ENCODE results near the gene CNTFR. TPM values are rescaled to one million over a fixed set of nuclear protein-coding genes. Genes with fewer than 3 reads are reported as not detected.

Gene CNTFR
- total RNA-seq, 2 donors from 2014 or later, result 8.7 to 13.7 TPM

DNA sequence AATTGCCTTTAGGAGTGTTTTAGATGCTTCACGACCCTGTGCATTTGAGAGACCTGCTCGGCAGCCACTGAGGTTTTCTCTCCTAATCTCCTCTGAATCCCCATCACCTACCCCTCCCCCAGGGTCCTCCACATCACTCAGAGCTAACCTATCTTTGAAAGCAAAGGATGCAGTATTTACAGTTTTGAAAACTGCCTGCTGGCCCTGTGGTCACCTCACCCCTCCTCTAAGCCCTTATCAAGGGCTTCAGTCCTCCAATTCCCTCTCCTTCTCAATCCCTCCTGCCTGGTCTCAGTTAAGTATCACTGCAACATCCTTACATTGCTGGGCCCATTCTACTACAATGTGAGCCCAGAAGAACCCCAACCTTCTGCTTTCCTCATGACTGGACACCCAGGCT lies 17.8 kb upstream of the CNTFR start:
- Histone ChIP-seq H3K27ac (no peak overlapping the region), H3K36me3 (no peaks in the 10 kb centered on the region), H3K4me3 (no peak overlapping the region), H3K27me3 (replicated peaks; ENCODE audit: insufficient read depth) (no peaks in the 10 kb centered on the region), H3K4me1 (ENCODE audit: control insufficient read depth in 1 of 2, low read depth in 2 of 2) (peaks cover 0 to 19% of the 10 kb centered on the region in 2 donors), H3K9me3 (no peaks in the 10 kb centered on the region)
- TF ChIP-seq, protein P1, sequence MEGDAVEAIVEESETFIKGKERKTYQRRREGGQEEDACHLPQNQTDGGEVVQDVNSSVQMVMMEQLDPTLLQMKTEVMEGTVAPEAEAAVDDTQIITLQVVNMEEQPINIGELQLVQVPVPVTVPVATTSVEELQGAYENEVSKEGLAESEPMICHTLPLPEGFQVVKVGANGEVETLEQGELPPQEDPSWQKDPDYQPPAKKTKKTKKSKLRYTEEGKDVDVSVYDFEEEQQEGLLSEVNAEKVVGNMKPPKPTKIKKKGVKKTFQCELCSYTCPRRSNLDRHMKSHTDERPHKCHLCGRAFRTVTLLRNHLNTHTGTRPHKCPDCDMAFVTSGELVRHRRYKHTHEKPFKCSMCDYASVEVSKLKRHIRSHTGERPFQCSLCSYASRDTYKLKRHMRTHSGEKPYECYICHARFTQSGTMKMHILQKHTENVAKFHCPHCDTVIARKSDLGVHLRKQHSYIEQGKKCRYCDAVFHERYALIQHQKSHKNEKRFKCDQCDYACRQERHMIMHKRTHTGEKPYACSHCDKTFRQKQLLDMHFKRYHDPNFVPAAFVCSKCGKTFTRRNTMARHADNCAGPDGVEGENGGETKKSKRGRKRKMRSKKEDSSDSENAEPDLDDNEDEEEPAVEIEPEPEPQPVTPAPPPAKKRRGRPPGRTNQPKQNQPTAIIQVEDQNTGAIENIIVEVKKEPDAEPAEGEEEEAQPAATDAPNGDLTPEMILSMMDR (IDR thresholded peaks at IDR 0.05), result no peak
- no peak for ATAC-seq (ENCODE audit: insufficient number of reproducible peaks, low FRiP score, low read depth)
- no peak for DNase-seq (ENCODE audit: low spot score)

GRCh38 chr9:34606905-34607304 lies 17.4 kb upstream of the CNTFR start:
- ATAC-seq (ENCODE audit: insufficient number of reproducible peaks, low FRiP score, low read depth), result no peak
- DNase-seq (ENCODE audit: low spot score), result no peak
- Histone ChIP-seq H3K27me3 (replicated peaks; ENCODE audit: insufficient read depth) (no peaks in the 10 kb centered on the region), H3K9me3 (no peaks in the 10 kb centered on the region), H3K4me3 (no peak overlapping the region), H3K36me3 (no peaks in the 10 kb centered on the region), H3K27ac (no peak overlapping the region), H3K4me1 (ENCODE audit: control insufficient read depth in 1 of 2, low read depth in 2 of 2) (peaks cover 0 to 15% of the 10 kb centered on the region in 2 donors)
- TF ChIP-seq, protein P1 (IDR thresholded peaks at IDR 0.05), result no peak

GRCh38 chr9:34606190-34606589 lies 16.7 kb upstream of the CNTFR start:
- TF ChIP-seq, protein P1 (IDR thresholded peaks at IDR 0.05), result no peak
- no peak for ATAC-seq (ENCODE audit: insufficient number of reproducible peaks, low FRiP score, low read depth)

DNA sequence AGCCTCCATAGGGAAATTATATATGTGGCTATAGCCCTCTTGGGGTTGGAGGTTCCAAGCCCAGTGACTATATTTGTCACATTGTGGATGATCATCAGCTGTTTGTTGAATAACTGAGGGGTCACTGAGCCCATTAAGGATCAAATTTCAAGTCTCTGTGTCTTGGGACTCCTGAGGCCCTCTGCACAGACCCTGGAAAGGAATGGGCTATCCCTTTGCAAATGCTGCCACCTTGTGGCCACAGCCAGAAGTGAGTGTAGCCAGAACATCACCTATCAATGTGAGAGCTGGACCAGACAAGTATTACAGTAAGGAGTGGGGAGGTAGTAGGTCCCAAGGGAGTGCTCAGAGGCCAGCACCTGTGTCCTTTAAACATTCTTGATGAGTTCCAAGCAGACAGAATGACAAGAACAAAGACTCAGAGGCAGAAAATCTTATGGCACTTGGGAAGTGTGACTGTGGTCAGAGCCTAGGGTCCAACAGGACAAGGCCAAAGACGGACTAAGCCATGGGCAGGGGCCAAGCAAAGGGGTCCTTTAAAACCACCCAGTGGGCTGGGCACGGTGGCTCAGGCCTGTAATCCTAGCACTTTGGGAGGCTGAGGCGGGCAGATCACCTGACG lies 14.2 kb upstream of the CNTFR start:
- no peaks in the 10 kb centered on the region for H3K27me3 ChIP-seq (replicated peaks; ENCODE audit: insufficient read depth)
- H3K9me3 ChIP-seq, result no peaks in the 10 kb centered on the region
- H3K36me3 ChIP-seq, result no peaks in the 10 kb centered on the region
- no peak overlapping the region for H3K27ac ChIP-seq
- DNase-seq (ENCODE audit: low spot score) (peak; percentile 49), ATAC-seq (ENCODE audit: insufficient number of reproducible peaks, low FRiP score, low read depth) (peak; percentile 81)
- TF ChIP-seq, protein P1 (IDR thresholded peaks at IDR 0.05), result peak; percentile 91
- no peaks in the 10 kb centered on the region for H3K4me1 ChIP-seq (ENCODE audit: control insufficient read depth in 1 of 2, low read depth in 2 of 2)
- no peak overlapping the region for H3K4me3 ChIP-seq

More at GRCh38 chr9:34606190-34606589, 16.7 kb upstream of the CNTFR start:
- Histone ChIP-seq H3K36me3 (no peaks in the 10 kb centered on the region), H3K4me1 (ENCODE audit: control insufficient read depth in 1 of 2, low read depth in 2 of 2) (peaks cover 0 to 9% of the 10 kb centered on the region in 2 donors), H3K27ac (no peak overlapping the region), H3K4me3 (no peak overlapping the region), H3K27me3 (replicated peaks; ENCODE audit: insufficient read depth) (no peaks in the 10 kb centered on the region), H3K9me3 (no peaks in the 10 kb centered on the region)
- no peak for DNase-seq (ENCODE audit: low spot score)

- no peak for ATAC-seq (ENCODE audit: insufficient number of reproducible peaks, low FRiP score, low read depth)
- no peak overlapping the region for H3K4me3 ChIP-seq
- no peak overlapping the region for H3K27ac ChIP-seq
- H3K36me3 ChIP-seq, result no peaks in the 10 kb centered on the region
- TF ChIP-seq, protein P1 (IDR thresholded peaks at IDR 0.05), result no peak
- no peaks in the 10 kb centered on the region for H3K4me1 ChIP-seq (ENCODE audit: control insufficient read depth in 1 of 2, low read depth in 2 of 2)
- no peak for DNase-seq (ENCODE audit: low spot score)
- H3K27me3 ChIP-seq (replicated peaks; ENCODE audit: insufficient read depth), result no peaks in the 10 kb centered on the region
- H3K9me3 ChIP-seq, result no peaks in the 10 kb centered on the region
These were observed 12.5 kb upstream of the CNTFR start for GRCh38 chr9:34601937-34602573.
